DMS 273 (cell line): ENCODE measurements around the gene DESI1.
A peak's percentile ranks its signal among the peaks of the same experiment; 100 is the strongest.
"Not testable (repeated sequence)": the region's sequence is repeated elsewhere in the genome, so short reads cannot be mapped to it uniquely, and the experiment has no call there.

Source experiments
- DNase-seq: peaks from one replicate; lab custom pipeline; 2025; ENCODE audit not compliant: unreplicated experiment; lab: John Stamatoyannopoulos, UW

Gene DESI1

GRCh38 chr22:41589391-41590241 is 31.2 kb downstream of the DESI1 start, which contains the start of gene PMM1:
Gene PMM1 (minus strand): TSS chr22:41589840. CDS start chr22:41589805, 35 bp downstream.
- peak; percentile 99 for DNase-seq

DNA sequence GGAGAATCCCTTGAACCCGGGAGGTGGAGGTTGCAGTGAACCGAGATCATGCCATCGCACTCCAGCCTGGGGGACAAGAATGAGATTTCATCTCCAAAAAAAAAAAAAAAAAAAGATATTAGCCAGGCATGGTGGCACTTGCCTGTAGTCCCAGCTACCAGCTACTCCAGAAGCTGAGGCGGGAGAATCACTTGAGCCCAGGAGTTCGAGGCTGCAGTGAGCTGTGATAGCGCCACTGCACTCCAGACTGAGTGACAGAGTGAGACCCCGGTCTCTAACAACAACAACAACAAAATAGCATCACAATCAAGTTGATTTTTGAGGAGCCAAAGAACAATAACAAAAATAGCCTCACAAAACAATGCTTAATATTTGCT is 33.5 kb downstream of the DESI1 start:
- DNase-seq, result no peak

DNA sequence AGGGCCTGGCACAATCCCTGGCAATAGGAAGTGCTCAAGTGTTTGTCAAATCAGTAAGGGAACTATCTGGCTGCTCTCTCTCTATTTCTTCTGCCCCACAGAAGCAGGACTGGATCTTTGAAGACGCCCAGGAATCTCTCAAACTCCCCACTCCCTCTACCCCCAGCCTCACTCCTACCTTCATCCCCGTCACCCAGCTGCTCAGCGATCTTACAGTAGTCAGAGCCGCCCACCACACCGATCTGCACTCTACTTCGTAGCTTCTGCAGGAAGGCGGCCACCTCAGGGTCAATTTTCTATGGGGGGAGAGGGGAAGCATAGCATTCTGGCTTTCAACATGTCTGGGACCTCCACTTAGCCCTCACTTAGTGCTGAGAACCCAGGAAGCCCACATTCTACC is 34.9 kb downstream of the DESI1 start:
- no peak for DNase-seq

DNA sequence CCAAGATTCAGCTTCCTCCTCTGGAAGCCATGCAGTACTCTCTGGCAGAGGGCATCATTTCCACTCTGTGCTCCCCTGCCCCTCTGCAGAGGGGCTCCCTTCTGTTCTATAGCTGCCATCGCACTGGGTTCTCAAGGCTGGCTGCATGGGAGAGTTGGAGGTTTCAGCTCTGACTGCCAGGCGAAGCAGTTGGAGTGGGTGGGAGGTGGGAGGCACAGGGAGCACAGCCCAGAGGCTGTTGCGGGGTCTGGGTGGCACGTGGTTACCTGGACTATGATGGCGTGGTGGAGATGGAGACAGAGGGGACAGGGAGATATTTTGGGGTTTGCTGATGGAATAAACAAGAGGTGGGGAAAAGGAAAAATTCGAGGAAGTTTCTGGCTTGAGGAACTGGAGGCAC is 36.0 kb downstream of the DESI1 start:
- no peak for DNase-seq

DNA sequence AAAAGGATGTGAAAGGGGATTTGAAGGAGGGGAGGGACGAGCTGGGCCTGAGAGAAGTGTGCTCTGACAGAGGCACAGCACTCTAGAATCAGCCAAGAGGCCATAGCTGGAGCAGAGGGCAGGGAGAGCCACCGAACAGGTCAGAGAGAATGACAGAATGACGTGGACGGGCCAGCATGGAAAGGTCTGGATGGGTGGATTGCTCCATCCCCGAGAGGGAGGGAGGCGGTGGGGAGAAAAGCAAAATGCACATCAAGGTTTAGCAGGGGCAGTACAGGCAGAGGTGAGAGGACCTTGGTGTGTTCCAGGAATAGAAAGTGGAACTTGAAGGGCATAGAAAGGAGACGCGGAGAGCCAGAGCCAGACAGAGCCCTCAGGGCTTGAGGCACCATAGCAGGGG is 38.1 kb downstream of the DESI1 start:
- no peak for DNase-seq

- no peak for DNase-seq
Measured at GRCh38 chr22:41579997-41580355, 40.9 kb downstream of the DESI1 start.

DNA sequence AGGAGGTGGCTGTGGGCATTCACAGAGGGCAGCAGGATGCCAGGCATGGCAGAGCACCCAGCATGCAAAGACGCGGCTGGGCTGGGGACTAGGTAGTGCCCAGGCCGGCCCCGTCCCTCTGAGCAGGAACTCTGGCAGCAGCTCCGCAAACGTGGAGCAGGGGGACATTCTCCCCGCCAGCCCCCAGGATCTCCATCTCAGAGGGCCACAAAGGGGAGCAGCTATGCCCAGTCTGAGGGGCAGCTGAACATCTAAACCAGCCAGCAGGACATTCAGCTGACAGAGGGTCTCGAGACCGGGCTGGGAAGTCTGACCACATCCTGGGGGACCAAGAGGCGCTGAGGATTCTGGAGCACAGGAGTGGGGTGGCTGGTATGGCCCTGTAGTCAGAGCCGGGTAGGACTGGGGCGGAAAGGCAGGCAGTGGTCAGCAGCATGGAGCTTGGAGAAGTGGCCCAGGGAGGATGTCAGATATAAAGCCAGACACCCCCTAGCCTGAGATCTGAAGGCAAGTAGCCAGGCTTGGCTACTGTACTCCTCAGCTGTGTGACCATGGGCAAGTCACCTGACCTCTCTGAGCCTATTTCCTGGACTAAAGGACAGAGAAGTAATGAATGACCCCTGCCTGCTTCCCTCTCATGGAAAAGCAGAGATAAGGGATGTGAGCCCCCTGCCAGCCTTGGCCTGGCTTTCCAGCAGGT is 41.4 kb downstream of the DESI1 start:
- DNase-seq, result no peak

DNA sequence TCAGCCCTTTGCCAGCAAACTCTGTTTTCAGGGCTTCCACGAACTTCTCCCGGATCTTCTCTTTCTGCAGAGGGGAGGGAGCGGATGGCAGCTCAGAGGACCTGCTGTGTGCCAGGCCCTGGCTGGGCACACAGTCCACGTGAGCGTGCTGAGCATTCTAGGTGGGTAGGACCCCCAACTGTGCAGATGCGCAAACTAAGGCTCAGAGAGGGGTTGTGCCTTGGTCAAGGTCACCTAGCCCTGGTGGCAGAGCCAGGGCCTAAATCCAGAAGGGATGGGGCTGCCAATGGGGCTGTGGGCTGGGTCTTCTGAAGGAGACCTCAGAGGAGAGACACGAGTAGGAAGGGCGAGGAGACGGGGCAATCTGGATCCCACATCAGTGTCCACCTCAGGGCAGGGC is 42.0 kb downstream of the DESI1 start:
- DNase-seq, result no peak

GRCh38 chr22:41578114-41578513 is 42.7 kb downstream of the DESI1 start:
- DNase-seq, result no peak

DNA sequence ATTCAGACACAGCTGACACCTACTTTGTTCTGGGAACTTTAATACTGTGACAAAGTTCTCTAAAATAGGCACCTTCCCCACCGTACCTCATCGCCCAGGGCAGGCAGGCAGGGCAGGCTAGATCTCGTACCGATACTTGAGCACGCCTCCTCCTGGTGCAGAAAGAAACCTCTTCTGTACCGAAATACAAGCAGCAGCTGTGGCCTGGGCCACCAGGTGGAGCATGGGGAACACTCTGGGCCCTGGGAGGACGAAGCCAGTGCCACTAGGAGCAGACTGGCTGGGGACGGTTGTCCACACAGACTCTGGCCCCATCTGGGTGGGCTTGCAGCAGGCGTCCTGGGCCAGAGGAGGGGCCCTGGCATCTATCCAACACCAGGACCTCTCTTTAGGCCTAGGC is 44.0 kb downstream of the DESI1 start:
- DNase-seq, result peak; percentile 69

GRCh38 chr22:41575533-41575932 is 45.3 kb downstream of the DESI1 start:
- no peak for DNase-seq

- peak; percentile 12 for DNase-seq
Measured at GRCh38 chr22:41574847-41575381, 45.9 kb downstream of the DESI1 start.

- no peak for DNase-seq
Measured at GRCh38 chr22:41573677-41574076, 47.2 kb downstream of the DESI1 start.

- DNase-seq, result not testable (repeated sequence)
Measured at GRCh38 chr22:41572305-41572704, 48.5 kb downstream of the DESI1 start.

- no peak for DNase-seq
Measured at GRCh38 chr22:41571786-41572185, 49.1 kb downstream of the DESI1 start.

- no peak for DNase-seq
Measured at GRCh38 chr22:41570221-41570620, 50.6 kb downstream of the DESI1 start.

DNA sequence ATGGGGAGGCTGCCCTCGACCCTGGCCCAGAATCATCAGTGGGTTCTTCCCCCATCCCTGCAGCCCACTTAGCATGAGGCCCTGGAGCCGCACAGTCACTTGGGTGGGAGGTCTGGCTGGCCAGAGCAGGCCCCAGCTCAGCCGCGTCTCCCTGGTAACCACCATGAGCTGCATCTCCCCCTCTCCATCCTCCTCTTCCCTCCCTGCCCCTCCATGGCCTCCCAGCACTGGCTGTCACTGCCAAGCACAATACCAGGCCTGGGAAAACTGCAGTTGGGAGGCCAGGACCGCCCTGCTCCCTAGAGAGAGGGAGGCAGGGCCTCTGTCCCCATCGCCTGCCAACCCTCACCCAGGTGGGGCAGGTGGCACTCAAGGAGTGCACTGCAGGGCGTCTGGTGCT is 52.0 kb downstream of the DESI1 start:
- no peak for DNase-seq

DNA sequence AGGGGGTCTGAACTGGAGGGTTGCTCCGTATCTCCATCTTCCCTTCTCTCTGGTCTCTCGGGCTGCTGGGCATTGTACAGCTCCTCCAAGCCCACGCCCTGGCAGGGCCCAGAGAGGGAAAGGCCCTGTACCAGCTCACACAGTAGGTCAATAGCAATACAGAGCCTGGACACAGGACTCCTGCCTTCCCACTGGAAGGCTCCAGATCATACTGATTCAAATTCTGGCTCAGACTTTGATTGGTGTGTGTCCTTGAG is 53.4 kb downstream of the DESI1 start:
- no peak for DNase-seq

DNA sequence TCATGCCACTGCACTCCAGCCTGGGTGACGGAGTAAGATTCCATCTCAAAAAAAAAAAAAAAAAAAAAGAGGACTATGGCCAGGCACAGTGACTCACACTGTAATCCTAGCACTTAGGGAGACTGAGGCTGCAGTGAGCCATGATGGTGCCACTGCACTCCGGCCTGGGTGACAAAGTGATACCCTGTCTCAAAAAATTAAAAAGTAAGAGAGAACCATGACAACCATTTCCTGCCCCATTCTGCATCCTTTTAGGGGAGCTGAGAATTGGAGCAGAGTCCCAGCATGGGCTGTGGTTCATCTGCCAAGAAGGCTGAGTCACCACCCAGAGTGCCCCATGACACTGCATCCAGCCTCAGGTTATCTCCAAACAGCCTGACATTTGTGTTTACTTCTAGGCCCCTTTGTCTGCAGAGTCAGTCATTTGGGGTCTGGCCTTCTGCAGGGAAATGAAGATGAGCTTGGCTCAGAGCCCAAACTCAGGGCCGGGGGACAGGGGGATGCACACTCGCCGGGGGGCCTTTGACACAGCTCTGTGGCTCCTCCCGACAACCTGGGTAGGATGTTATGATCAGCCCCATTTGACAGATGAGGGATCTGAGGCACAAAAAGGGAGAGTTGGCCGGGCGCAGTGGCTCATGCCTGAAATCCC is 55.3 kb downstream of the DESI1 start:
- peak; percentile 65 for DNase-seq

GRCh38 chr22:41564563-41564962 is 56.3 kb downstream of the DESI1 start:
- DNase-seq, result no peak

DNA sequence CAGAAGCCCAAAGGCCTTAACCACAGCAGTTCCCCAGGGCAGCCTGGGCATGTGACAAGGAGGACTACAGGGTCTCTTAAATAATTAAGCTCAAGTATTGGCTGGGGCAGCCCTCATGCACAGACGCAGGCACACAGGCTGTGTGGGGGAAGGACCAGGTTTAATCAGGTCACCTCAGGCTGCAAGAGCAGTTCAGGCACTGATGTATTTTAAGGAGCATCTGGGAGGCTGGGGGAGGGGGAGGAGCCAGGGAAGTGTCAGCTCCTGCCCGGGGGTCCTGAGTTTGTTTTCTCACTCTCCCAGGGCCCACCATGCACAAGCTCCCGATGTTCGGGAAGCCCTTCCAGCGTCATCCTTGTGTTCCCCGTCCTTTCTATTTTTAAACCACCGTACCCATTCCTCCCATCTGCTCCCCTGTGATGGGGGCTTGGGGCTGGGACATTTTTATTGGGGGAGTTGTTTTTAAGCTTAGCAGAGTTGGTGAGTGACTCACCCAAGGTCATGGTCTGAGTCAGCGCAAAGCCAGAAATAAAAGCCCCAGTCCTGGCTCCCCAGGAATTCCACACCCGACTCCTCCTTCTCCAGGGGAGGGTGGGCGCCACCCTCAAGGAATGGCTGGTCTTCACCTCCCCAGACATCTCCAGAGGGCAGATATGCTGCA is 57.7 kb downstream of the DESI1 start:
- peak; percentile 71 for DNase-seq
